SHP77 treated with DMSO at 0.1 percent for 48 hours (cell line): ENCODE measurements around the gene CPPED1.
A peak's percentile ranks its signal among the peaks of the same experiment; 100 is the strongest.
"Not testable (repeated sequence)": the region's sequence is repeated elsewhere in the genome, so short reads cannot be mapped to it uniquely, and the experiment has no call there.

ENCODE experiments used
- DNase-seq: peaks from one replicate; lab custom pipeline; 2025; lab: John Stamatoyannopoulos, UW

The CPPED1 gene

DNA sequence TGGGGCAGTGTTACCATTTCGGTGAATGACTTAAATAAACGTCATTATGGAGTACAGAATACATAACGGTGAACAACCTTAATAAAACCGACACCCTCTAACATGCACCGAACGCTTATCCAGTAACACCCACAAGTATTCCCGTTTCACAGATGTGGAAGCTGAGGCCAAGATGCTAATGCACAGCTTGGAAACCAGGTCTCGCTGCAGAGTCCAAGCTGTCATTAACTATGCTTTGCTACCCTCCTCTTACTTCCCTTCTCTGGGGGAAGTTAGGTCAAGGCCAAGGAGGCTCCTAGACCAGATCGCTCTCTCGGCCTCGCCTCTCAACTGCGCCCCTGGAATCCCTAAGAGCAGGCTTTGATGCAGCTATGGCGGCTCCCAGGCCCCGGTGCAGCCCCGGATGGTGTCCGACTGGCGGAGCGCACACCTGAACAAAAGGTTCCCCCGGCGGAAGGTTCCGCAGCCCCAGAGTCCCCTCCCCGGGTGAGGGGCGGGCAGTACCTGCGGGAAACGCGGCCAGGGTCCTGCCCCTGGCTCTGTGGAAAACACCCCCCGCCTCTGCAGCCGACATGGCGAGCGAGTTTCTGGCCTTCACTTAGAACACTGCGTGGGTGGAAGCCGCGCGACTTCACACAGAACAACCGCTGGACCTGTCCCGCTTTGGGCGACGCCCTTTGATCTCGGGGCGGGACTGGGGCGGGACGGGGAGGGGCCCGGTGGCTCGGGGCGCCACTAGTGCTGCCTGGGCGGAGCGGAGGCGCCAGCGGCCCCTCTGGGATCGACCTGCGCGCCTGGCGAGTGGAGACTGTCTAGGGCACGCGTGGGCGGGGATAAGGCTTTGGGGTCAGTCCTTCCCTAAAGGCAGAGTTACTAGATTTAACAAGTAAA is at the start of gene CPPED1:
Gene CPPED1, minus strand, starts transcription at position 685 of the 891 bp plus-strand sequence. Its CDS starts 111 bp downstream, at position 574.
- DNase-seq, result peak; percentile 62

GRCh38 chr16:12850186-12850585 is 46.5 kb upstream of the CPPED1 start:
- no peak for DNase-seq

- no peak for DNase-seq
These were observed 42.9 kb upstream of the CPPED1 start for GRCh38 chr16:12846592-12846991.

GRCh38 chr16:12845282-12845681 is 41.6 kb upstream of the CPPED1 start:
- no peak for DNase-seq

- no peak for DNase-seq
These were observed 34.1 kb upstream of the CPPED1 start for GRCh38 chr16:12837756-12838155.

DNA sequence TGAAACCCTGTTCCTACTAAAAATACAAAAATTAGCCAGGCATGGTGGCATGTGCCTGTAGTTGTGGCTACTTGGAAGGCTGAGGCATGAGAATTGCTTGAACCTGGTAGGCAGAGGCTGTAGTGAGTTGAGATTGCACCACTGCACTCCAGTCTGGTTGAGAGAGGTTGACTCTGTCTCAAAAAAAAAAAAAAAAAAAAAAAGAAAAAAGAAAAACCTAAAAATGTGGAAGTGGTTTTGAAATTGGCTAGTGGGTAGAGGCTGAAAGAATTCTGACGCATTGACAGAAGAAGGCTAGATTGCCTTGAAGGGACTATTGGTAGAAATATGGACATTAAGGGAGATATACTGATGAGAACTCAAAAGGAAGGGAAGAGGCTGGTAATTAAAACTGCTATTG is 33.6 kb upstream of the CPPED1 start:
- DNase-seq, result no peak

- peak; percentile 4 for DNase-seq
These were observed 30.2 kb upstream of the CPPED1 start for GRCh38 chr16:12833926-12834325.

GRCh38 chr16:12829096-12829888 is 25.6 kb upstream of the CPPED1 start:
- no peak for DNase-seq

- no peak for DNase-seq
These were observed 24.5 kb upstream of the CPPED1 start for GRCh38 chr16:12828206-12828605.

DNA sequence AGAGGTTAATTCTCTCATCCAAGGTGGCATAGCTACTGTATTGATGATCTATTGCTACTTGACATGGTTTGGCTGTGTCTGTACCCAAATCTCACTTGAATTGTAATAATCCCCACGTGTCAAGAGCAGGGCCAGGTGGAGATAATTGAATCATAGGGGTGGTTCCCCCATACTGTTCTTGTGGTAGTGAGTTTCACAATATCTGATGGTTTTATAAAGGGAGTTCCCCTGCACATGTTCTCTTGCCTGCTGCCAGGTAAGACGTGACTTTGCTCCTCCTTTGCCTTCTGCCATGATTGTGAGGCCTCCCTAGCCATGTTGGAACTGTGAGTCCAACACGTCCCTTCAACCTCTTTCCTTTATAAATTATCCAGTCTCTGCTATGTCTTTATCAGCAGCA is 22.9 kb upstream of the CPPED1 start:
- no peak for DNase-seq

- DNase-seq, result peak; percentile 21
These were observed 15.7 kb upstream of the CPPED1 start for GRCh38 chr16:12819126-12820117.

DNA sequence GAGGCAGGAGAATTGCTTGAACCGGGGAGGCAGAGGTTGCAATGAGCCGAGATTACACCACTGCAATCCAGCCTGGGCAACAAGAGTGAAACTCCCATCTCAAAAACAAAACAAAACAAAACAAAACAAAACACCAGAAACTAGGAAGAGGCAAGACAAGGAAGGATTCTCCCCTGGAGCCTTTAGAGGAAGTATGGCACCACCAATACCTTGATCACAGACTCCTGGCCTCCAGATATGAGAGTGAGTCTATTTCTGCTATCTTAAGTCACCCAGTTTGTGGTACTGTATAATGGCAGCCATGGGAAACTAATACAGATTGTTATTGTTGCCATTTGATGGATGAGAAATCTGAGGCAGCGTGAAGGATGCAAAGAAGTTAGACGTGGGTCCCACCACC is 14.6 kb upstream of the CPPED1 start:
- DNase-seq, result no peak

- DNase-seq, result not testable (repeated sequence)
These were observed 13.1 kb upstream of the CPPED1 start for GRCh38 chr16:12816791-12817214.

DNA sequence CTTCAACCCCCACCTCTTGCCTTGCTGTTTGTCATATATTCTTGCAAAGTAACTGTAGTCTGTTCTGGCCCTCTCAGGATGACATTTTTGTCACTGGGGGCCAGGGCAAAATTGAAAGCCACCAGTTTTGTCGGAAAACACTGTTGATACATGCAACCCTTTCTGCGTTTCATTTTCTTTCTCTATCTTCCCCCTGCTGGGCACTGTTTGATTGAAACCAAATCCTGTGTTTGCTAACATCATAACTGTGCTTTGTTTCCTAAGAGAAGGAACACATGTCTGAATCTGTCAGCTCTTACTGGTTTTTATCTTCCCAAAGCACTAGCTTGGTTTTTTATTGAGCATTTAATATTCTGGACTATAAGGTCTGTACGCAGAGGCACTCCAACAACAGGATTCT is 11.7 kb upstream of the CPPED1 start:
- DNase-seq, result no peak

GRCh38 chr16:12813734-12814133 is 10.0 kb upstream of the CPPED1 start:
- not testable (repeated sequence) for DNase-seq

DNA sequence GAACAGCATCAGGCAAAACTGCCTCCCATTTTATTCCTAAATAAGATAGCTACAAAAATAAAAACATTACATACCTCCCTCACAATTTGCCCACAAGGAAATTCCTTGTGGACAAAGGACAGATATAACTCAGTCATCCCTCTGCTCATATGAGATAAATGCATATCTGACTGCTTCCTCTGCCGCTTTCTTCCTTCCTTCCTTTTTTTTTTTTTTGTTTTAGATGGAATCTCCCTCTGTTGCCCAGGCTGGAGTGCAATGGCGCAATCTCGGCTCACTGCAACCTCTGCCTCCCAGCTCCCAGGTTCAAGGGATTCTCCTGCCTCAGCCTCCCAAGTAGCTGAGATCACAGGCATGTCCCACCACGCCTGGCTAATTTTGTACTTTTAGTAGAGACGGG is 9.6 kb upstream of the CPPED1 start:
- DNase-seq, result not testable (repeated sequence)

DNA sequence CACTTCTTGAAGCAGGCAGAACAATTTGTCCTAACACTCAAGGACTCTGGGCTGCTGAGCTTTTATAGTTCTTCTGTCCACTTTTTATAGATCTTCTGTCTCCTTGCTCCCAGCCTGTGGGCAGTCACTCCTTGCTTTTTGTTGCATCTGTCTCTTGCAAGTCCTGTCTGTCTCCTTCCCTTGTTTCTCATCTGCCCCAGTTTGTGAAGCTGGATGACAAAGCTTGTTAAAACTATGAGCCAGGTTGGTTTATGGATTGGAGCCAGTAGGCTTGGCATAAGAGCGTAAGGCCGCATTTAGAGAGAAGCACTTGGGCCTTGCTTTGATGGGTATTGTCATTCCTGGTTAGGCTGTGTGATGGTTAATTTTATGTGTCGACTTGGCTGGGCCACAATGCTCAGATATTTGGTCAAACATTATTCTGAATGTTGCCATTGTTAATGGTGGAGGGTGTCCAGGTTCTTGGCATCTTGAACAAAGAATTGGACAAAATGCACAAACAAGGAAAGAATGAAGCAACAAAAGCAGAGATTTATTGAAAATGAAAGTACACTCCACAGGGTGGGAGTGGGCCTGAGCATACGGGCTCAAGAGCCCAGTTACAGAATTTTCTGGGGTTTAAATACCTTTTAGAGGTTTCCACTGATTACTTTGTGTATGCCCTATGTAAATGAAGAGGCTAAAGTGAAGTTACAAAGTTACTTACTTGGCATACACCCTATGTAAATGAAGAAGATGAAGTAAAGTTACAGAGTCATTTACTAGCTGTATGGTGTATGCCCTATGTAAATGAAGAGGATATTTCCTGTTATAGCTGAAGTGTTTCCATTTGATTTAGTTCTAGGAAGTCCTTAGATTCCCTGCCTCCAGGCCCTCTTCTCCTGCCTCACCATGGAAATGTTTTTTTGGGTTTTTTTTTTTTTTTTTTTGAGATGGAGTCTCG is 8.0 kb upstream of the CPPED1 start:
- DNase-seq, result no peak

DNA sequence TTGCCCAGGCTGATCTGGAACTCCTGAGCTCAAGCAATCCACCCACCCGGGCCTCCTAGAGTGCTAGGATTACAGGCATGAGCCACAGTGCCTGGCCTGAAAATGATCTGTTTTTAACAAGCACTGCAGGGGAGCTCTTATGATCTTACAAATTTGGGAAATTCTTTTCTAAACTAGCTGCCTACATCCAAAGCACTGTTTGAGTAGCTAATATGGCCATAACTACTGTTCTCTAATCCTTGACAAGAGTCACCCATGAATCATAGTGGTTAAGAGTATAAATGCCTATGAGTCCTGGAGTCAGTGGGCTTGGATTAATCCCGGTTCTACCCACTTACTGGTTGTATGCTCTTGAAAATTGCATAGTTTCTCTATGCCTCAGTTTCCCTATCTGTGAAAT is 1.4 kb upstream of the CPPED1 start:
- no peak for DNase-seq

- DNase-seq, result no peak
These were observed 708 bp upstream of the CPPED1 start for GRCh38 chr16:12804395-12804794.

- DNase-seq, result no peak
These were observed 1.0 kb downstream of the CPPED1 start for GRCh38 chr16:12802661-12803060.

DNA sequence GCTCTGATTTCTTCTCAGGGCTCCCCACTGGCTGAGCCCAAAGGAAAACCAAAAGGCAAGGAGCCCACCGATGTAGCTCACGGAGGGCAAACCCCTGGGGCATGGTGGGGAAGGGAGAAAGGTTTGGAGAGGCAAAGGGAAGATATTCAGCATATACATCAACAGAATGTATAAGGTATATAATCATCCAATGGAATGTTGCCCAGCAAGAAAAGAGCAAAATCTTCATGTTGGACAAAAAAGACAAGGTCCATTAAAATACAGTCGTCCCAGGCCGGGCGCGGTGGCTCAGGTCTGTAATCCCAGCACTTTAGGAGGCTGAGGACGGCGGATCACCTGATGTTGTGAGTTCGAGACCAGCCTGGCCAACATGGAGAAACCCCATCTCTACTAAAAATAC is 1.6 kb downstream of the CPPED1 start:
- DNase-seq, result no peak
